HUES48 (cell line): ENCODE measurements around the gene SYDE2.
"Not testable (repeated sequence)": the region's sequence is repeated elsewhere in the genome, so short reads cannot be mapped to it uniquely, and the experiment has no call there.

Experiments
- H3K27ac ChIP-seq: one replicate; pipeline ENCODE4 v1.7.0; 2013; ENCODE audit warnings: low read depth, low read length, inconsistent platforms
- H3K27me3 ChIP-seq: 2 replicates; pipeline ENCODE4 v1.6.1; 2013; ENCODE audit warnings: mild to moderate bottlenecking, low read length; ENCODE audit not compliant: control insufficient read depth, insufficient read depth
- H3K36me3 ChIP-seq: 2 replicates; pipeline ENCODE4 v1.6.1; 2013; ENCODE audit warnings: low read length; ENCODE audit not compliant: control insufficient read depth, insufficient read depth
- H3K4me1 ChIP-seq: 2 replicates; pipeline ENCODE4 v1.6.1; 2013; ENCODE audit warnings: mild to moderate bottlenecking, low read length; ENCODE audit not compliant: control insufficient read depth, insufficient read depth
- H3K4me3 ChIP-seq: 2 replicates; pipeline ENCODE4 v1.5.1; 2013; ENCODE audit warnings: mild to moderate bottlenecking, low read depth, low read length
- H3K9ac ChIP-seq: 2 replicates; pipeline ENCODE4 v1.6.1; 2013; ENCODE audit warnings: mild to moderate bottlenecking, low read depth, low read length, moderate library complexity
- H3K9me3 ChIP-seq: 2 replicates; pipeline ENCODE4 v1.6.1; 2013; ENCODE audit warnings: low read length; ENCODE audit not compliant: control insufficient read depth, insufficient read depth

Gene SYDE2, protein sequence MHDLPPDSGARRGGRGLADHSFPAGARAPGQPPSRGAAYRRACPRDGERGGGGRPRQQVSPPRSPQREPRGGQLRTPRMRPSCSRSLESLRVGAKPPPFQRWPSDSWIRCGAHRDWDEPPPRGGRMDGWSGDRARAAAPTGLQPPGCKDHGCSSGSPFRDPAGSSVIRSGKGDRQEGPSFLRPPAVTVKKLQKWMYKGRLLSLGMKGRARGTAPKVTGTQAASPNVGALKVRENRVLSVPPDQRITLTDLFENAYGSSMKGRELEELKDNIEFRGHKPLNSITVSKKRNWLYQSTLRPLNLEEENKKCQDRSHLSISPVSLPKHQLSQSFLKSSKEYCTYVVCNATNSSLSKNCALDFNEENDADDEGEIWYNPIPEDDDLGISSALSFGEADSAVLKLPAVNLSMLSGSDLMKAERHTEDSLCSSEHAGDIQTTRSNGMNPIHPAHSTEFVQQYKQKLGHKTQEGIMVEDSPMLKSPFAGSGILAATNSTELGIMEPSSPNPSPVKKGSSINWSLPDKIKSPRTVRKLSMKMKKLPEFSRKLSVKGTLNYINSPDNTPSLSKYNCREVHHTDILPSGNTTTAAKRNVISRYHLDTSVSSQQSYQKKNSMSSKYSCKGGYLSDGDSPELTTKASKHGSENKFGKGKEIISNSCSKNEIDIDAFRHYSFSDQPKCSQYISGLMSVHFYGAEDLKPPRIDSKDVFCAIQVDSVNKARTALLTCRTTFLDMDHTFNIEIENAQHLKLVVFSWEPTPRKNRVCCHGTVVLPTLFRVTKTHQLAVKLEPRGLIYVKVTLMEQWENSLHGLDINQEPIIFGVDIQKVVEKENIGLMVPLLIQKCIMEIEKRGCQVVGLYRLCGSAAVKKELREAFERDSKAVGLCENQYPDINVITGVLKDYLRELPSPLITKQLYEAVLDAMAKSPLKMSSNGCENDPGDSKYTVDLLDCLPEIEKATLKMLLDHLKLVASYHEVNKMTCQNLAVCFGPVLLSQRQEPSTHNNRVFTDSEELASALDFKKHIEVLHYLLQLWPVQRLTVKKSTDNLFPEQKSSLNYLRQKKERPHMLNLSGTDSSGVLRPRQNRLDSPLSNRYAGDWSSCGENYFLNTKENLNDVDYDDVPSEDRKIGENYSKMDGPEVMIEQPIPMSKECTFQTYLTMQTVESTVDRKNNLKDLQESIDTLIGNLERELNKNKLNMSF

DNA sequence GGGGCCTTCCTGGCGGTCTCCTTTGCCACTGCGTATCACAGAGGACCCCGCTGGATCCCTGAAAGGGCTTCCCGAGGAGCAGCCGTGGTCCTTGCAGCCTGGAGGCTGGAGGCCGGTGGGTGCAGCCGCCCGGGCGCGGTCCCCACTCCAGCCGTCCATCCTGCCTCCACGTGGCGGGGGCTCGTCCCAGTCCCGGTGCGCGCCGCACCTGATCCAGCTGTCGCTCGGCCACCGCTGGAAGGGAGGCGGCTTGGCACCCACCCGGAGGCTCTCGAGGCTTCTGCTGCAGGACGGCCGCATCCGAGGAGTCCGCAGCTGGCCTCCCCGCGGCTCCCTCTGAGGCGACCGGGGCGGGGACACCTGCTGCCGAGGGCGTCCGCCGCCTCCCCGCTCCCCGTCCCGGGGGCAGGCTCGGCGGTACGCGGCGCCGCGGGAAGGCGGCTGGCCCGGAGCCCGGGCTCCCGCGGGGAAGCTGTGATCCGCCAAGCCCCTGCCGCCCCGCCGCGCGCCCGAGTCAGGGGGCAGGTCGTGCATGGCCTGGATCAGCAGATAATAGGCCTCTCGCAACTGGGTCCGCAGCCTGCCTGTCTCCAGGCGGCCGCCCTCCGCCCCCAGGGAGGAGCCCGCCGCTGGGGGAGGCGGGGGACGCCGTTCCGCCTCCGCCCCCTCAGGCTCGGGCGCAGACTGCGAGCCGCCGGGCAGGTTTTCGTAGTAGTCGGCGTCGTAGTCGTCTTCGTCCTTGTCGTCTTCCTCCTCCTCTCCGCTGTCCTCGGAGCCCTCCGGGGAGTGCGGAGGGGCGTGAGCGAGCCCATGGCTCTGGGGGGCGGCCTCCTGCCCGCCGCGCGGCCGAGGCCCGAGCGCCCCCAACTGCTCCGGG lies at the start of gene SYDE2:
Gene SYDE2 (minus strand): TSS at position 554 of the 877 bp plus-strand sequence. CDS start 20 bp downstream, at position 534.
- Histone ChIP-seq H3K4me1 (peaks cover 28% of the 10 kb centered on the region), H3K4me3 (peak within 1 kb of the TSS; percentile 96), H3K36me3 (no peaks in the 10 kb centered on the region), H3K9ac (peak within 1 kb of the TSS; percentile 79), H3K9me3 (no peaks in the 10 kb centered on the region), H3K27me3 (no peaks in the 10 kb centered on the region), H3K27ac (peak within 1 kb of the TSS; percentile 98)

DNA sequence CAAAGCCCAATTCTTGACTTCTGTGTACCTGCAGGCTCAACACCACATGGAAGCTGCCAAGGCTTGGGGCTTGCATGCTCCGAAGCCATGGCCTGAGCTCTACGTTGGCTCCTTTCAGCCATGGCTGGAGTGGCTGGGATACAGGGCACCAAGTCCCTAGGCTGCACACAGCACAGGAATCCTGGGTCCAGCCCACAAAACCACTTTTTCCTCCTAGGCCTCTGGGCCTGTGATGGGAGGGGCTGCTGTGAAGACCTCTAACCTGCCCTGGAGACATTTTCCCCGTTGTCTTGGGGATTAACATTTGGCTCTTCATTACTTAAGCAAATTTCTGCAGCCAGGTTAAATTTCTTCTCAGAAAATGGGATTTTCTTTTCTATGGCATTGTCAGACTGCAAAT lies 48.2 kb upstream of the SYDE2 start:
- not testable (repeated sequence) for H3K4me1 ChIP-seq, H3K9me3 ChIP-seq, H3K27me3 ChIP-seq, H3K9ac ChIP-seq, H3K4me3 ChIP-seq, H3K27ac ChIP-seq
- H3K36me3 ChIP-seq: peaks cover 35% of the 10 kb centered on the region

DNA sequence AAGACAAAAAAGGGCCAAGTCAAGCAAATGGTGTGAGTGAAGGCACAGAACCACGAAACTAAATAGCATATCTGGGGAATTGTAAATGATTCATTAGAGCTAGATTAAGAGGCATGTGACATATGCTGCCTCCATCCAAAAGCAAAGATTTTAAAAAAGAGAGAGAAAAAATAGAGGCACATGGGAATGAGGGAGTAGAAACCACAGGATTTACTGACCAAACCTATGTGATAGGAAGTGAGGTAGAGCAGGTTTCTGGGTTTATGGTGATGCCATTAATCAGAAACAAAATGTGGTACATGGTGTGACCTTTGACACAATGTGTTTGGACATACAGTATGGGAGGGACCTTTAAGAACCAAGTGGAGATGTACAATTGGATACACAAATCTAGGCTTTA lies 45.1 kb upstream of the SYDE2 start:
- no peak overlapping the region for H3K27ac ChIP-seq
- H3K9me3 ChIP-seq: no peaks in the 10 kb centered on the region
- peaks cover 3% of the 10 kb centered on the region for H3K36me3 ChIP-seq

DNA sequence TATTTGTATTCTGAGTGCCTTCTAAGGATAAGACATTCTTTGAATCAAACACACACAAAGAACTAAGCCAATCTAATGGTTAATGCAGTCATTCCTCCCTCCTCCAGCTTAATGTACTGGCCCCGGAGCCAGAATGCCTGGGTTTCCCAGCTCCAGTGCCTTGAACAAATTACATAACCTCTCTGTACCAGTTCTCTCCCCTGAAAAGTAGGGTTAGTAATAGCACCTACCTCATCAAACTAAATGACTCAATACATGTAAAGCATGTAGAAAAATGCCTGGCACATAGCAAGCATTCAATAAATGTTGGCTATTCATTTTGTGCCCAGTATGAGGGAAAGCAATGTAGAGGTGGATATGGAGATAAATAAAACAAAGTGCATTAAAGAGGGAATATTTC lies 44.6 kb upstream of the SYDE2 start:
- H3K9me3 ChIP-seq: no peaks in the 10 kb centered on the region
- no peak overlapping the region for H3K4me3 ChIP-seq
- 0 out of 2 replicates have a peak, but pooled peaks cover under 1% of the 10 kb centered on the region for H3K36me3 ChIP-seq
- no peak overlapping the region for H3K27ac ChIP-seq
- no peaks in the 10 kb centered on the region for H3K27me3 ChIP-seq
- H3K4me1 ChIP-seq: peaks cover 16% of the 10 kb centered on the region
- H3K9ac ChIP-seq: no peak overlapping the region

More for the DNA sequence above, 45.1 kb upstream of the SYDE2 start:
- peaks cover 16% of the 10 kb centered on the region for H3K4me1 ChIP-seq
- H3K4me3 ChIP-seq: no peak overlapping the region
- H3K27me3 ChIP-seq: no peaks in the 10 kb centered on the region
- no peak overlapping the region for H3K9ac ChIP-seq

DNA sequence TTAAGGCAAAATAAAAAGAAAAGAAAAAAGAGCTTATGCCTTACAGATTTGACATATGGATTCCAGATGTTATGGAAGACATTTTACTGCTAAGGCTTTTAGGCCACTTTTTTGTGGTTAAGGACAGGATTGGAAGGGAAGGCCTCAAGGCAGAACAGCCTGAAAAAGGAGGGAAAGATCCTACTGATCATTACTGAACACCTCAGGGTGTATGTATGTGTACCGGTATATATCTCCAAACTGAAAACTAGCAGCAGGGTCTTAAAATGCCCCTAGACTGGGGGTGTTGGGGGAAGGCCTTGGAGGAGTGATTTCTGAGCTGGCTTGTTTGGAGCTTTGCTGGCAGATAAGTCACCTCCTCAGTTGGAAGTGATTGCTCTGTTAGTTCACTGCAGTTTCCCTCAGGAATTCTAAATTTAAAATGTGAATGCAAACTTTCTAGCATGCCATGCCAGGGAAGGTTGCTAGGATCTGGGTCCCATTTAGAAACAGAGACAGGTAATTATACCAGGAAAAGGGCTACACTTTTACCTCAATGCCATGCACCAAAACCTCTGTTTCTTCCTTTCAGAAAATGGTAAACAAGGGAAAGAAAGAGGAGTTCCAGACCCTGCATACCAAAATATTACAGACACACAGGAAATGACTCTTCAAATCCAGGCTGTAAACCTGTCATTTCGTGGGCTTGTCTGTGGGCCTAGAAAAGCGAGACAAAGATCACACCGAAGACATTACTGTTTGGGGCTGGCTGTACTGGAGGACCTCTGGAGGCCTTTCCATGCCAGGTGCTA lies 43.6 kb upstream of the SYDE2 start:
- H3K36me3 ChIP-seq: no peaks in the 10 kb centered on the region
- H3K27ac ChIP-seq: peak overlapping the region; percentile 6
- no peak overlapping the region for H3K4me3 ChIP-seq
- H3K27me3 ChIP-seq: no peaks in the 10 kb centered on the region
- no peaks in the 10 kb centered on the region for H3K9me3 ChIP-seq
- H3K4me1 ChIP-seq: peaks cover 20% of the 10 kb centered on the region
- 0 out of 2 replicates have a peak overlapping the region, but pooled peaks have one; percentile 33 for H3K9ac ChIP-seq

DNA sequence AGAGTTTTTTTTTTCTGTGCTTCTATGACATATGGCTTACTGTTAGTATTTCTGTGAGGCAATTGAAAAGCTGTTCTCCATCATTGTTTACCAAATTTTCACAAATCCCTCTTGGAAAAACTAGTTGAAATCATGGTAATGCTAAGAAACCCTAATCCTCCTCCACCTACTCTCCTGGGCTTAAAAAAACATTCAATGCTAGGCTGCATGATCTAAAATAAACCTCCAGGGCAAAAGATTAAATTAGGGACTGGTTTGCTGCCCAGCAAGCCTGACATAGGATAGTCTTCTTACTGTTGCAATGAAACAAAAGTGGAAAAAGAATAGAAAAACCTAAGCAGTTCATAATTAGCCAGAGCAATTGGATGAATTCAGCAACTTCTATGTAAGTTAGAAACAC lies 42.6 kb upstream of the SYDE2 start:
- Histone ChIP-seq H3K9me3 (no peaks in the 10 kb centered on the region), H3K9ac (no peak overlapping the region), H3K27me3 (no peaks in the 10 kb centered on the region), H3K36me3 (no peaks in the 10 kb centered on the region), H3K27ac (peak overlapping the region; percentile 6), H3K4me1 (peaks cover 20% of the 10 kb centered on the region), H3K4me3 (no peak overlapping the region)

DNA sequence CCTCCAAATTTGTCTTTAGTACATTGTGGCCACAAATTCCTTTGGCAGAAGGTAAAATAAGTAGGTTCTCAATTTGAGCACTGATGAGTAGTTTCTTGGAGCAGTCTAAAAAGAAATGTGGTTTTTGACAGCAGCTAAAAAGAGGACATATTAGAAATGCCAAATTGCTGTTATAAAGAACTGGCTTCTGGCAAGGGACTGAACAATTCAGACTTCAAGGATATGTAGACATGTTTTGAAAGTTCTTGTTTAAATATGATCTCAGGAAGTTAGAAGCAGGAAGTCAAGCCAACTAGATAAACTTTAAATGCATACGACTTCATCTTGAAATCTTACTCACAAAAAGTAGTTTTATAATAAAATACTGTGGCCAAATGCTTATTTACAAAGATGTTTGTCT lies 39.8 kb upstream of the SYDE2 start:
- Histone ChIP-seq H3K36me3 (no peaks in the 10 kb centered on the region), H3K4me3 (no peak overlapping the region), H3K9ac (no peak overlapping the region), H3K9me3 (no peaks in the 10 kb centered on the region), H3K27me3 (no peaks in the 10 kb centered on the region), H3K4me1 (peaks cover 20% of the 10 kb centered on the region), H3K27ac (peak overlapping the region; percentile 21)

DNA sequence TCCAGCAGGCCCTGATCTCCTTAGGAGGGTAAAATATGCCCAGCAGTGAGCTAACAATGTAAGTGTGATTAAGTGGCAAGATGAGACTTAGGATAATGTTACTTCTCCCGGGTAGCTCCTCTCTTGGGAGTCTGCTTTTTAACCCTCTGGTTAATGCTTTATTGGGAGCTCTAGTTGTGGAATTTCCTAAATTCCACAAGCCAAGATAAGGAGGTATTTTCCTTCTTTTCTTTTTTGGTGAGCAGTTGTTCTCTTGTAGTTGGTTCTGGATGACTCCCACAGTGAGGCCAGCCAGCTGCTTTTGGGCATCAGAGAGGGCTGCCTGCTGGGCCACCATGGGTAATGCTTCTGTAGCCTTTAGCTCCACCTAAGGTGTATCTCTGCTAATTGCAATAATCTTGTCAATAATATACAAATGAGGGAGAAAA lies 39.4 kb upstream of the SYDE2 start:
- Histone ChIP-seq H3K9ac (no peak overlapping the region), H3K36me3 (no peaks in the 10 kb centered on the region), H3K4me3 (no peak overlapping the region), H3K27ac (peak overlapping the region; percentile 21), H3K9me3 (no peaks in the 10 kb centered on the region), H3K27me3 (no peaks in the 10 kb centered on the region), H3K4me1 (peaks cover 20% of the 10 kb centered on the region)

DNA sequence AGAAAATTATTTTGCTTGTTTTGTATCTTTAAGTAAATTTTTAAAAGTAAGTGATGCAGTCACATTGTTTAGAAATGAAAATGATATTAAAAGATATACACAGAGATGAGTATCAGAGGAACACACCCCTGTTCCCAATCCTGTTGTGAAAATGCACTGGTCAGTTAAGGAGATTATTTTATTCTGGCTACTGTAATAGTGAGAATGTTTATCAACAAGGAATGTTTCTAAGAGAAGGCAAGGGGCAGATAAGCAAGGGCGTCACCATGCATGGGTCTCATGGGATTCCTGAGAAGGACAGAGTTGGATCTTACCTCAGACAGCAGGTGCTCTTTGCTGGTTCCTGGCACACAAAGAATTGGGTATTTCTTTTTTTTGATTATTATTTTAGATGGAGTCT lies 36.8 kb upstream of the SYDE2 start:
- Histone ChIP-seq H3K36me3 (no peaks in the 10 kb centered on the region), H3K4me3 (no peak overlapping the region), H3K9ac (no peak overlapping the region), H3K4me1 (0 out of 2 replicates have a peak, but pooled peaks cover 4% of the 10 kb centered on the region), H3K27me3 (no peaks in the 10 kb centered on the region), H3K9me3 (no peaks in the 10 kb centered on the region), H3K27ac (no peak overlapping the region)
